Measurements from ENCODE around the gene PAQR5.

PAQR5 gene

GRCh38 chr15:69394556-69395282 is 96.0 kb downstream of the PAQR5 start:
- DNase-seq, result peak; percentile 35

- DNase-seq, result no peak
These were observed 96.7 kb downstream of the PAQR5 start for GRCh38 chr15:69395460-69395859.

- DNase-seq, result no peak
These were observed 97.3 kb downstream of the PAQR5 start for GRCh38 chr15:69395991-69396390.

GRCh38 chr15:69398491-69398891 is 99.8 kb downstream of the PAQR5 start:
- no peak for DNase-seq

GRCh38 chr15:69400850-69401249 is 102.1 kb downstream of the PAQR5 start:
- no peak for DNase-seq

- DNase-seq, result no peak
These were observed 104.1 kb downstream of the PAQR5 start for GRCh38 chr15:69402816-69403215.

- no peak for DNase-seq
These were observed 104.9 kb downstream of the PAQR5 start for GRCh38 chr15:69403594-69403993.

- DNase-seq, result no peak
These were observed 106.4 kb downstream of the PAQR5 start for GRCh38 chr15:69405110-69405509.

GRCh38 chr15:69407719-69408400 is 109.1 kb downstream of the PAQR5 start:
- DNase-seq, result no peak

GRCh38 chr15:69408841-69409240 is 110.1 kb downstream of the PAQR5 start:
- no peak for DNase-seq

GRCh38 chr15:69410248-69410874 is 111.6 kb downstream of the PAQR5 start:
- DNase-seq, result peak; percentile 59

- no peak for DNase-seq
These were observed 113.6 kb downstream of the PAQR5 start for GRCh38 chr15:69412274-69412673.

GRCh38 chr15:69412701-69413100 is 114.0 kb downstream of the PAQR5 start:
- DNase-seq, result no peak

- peak; percentile 91 for DNase-seq
These were observed 115.3 kb downstream of the PAQR5 start, which contains the start of gene KIF23 for GRCh38 chr15:69413822-69414700. Gene KIF23, plus strand, starts transcription at chr15:69414349. Its CDS starts 117 bp downstream, at chr15:69414466.

- peak; percentile 52 for DNase-seq
These were observed 116.0 kb downstream of the PAQR5 start for GRCh38 chr15:69414701-69415167.

GRCh38 chr15:69415381-69415780 is 116.7 kb downstream of the PAQR5 start:
- DNase-seq, result peak; percentile 2

- no peak for DNase-seq
These were observed 118.9 kb downstream of the PAQR5 start for GRCh38 chr15:69417581-69417980.

- DNase-seq, result no peak
These were observed 122.8 kb downstream of the PAQR5 start for GRCh38 chr15:69421498-69421897.

- no peak for DNase-seq
These were observed 123.7 kb downstream of the PAQR5 start for GRCh38 chr15:69422336-69422895.

GRCh38 chr15:69424001-69424400 is 125.3 kb downstream of the PAQR5 start:
- no peak for DNase-seq

GRCh38 chr15:69424748-69425413 is 126.2 kb downstream of the PAQR5 start:
- DNase-seq, result no peak

- no peak for DNase-seq
These were observed 135.1 kb downstream of the PAQR5 start for GRCh38 chr15:69433831-69434230.

All from NCI-H526 treated with DMSO at 0.1 percent for 48 hours (cell line).